HFF-Myc (cell line): ENCODE measurements around the gene COMMD1.

Source experiments
- DNase-seq: peaks from one replicate; pipeline ENCODE4 v3.0.0-alpha.2; 2011; ENCODE audit warnings: low read depth; ENCODE audit errors: extremely low read depth
- H3K4me3 ChIP-seq: replicated peaks from 2 replicates; pipeline ENCODE4 v1.5.1; 2011; ENCODE audit warnings: low read depth, mild to moderate bottlenecking, control low read depth, low read length
- CTCF ChIP-seq: IDR thresholded peaks from 2 replicates; pipeline ENCODE4 v1.5.1; 2012; ENCODE audit warnings: mild to moderate bottlenecking, low read depth, low read length, control low read depth; ENCODE audit errors: missing control alignments

Gene COMMD1

GRCh38 chr2:62176801-62177200 is 271.3 kb downstream of the COMMD1 start:
- no peak overlapping the region for H3K4me3 ChIP-seq
- DNase-seq, result no peak
- TF ChIP-seq CTCF, result no peak

- no peak overlapping the region for H3K4me3 ChIP-seq
- DNase-seq, result no peak
- no peak for TF ChIP-seq CTCF
Measured at GRCh38 chr2:62177392-62178049, 272.0 kb downstream of the COMMD1 start.

GRCh38 chr2:62178741-62179271 is 273.3 kb downstream of the COMMD1 start:
- TF ChIP-seq CTCF, result no peak
- no peak for DNase-seq

GRCh38 chr2:62180975-62181374 is 275.5 kb downstream of the COMMD1 start:
- no peak for TF ChIP-seq CTCF
- no peak for DNase-seq
- H3K4me3 ChIP-seq, result no peak overlapping the region

More at GRCh38 chr2:62178741-62179271, 273.3 kb downstream of the COMMD1 start:
- no peak overlapping the region for H3K4me3 ChIP-seq

- TF ChIP-seq CTCF, result no peak
- no peak overlapping the region for H3K4me3 ChIP-seq
- no peak for DNase-seq
Measured at GRCh38 chr2:62181843-62182242, 276.4 kb downstream of the COMMD1 start.

- no peak for TF ChIP-seq CTCF
- DNase-seq, result no peak
- no peak overlapping the region for H3K4me3 ChIP-seq
Measured at GRCh38 chr2:62184512-62185230, 279.2 kb downstream of the COMMD1 start.
